Measurements from ENCODE around the gene ARHGEF2. TPM values are rescaled to one million over a fixed set of nuclear protein-coding genes. Genes with fewer than 3 reads are reported as not detected.

ARHGEF2 gene
- total RNA-seq, 1 experiment from 2014 or later = 90.1 TPM

DNA sequence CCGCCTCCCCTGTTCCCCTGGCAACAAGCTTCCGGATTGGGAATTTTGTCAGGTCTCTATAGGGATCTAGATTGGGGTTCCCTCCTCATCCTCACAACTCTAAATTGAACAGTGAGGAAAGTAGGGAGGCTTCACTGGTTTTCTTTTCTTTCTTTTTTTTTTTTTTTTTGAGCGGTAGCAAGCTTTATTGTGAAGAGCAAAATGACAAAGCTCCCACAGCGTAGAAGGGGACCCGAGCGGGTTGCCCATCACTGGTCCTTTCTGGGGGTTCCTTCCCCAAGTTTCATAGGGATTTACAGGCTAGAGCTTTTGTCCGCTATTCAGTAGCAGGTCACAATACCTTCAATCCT lies 10.3 kb downstream of the ARHGEF2 start:
- no peaks in the 10 kb centered on the region for H3K9me3 ChIP-seq (ENCODE audit: control insufficient read depth in 1 of 2, insufficient read depth in 1 of 2, low read depth in 1 of 2, low read length in 2 of 2)
- H3K27me3 ChIP-seq (ENCODE audit: insufficient read depth, low read length) = no peaks in the 10 kb centered on the region
- no peak overlapping the region for H3K4me3 ChIP-seq (replicated peaks in 1 of 2; ENCODE audit: low read depth in 1 of 2, low read length in 2 of 2)
- no peaks in the 10 kb centered on the region for H3K9me2 ChIP-seq (ENCODE audit: insufficient read depth)
- peaks cover 1 to 22% of the 10 kb centered on the region in 2 experiments for H3K4me1 ChIP-seq (ENCODE audit: control insufficient read depth in 1 of 2, insufficient read depth in 2 of 2, low read length in 2 of 2)
- peaks cover 35% of the 10 kb centered on the region for H3K79me2 ChIP-seq (ENCODE audit: insufficient read depth, low read length)
- H4K20me1 ChIP-seq (ENCODE audit: insufficient read depth) = no peaks in the 10 kb centered on the region
- CTCF ChIA-PET = interaction anchor here (1.7 kb wide), 1 partner anchor 30 kb away, joined by 4 read pairs; no protein-coding TSS in a partner anchor
- no peak overlapping the region for H3K9ac ChIP-seq (ENCODE audit: low read length)
- H3K36me3 ChIP-seq (ENCODE audit: control insufficient read depth in 1 of 2, insufficient read depth in 2 of 2, low read length in 2 of 2) = peaks cover 19 to 23% of the 10 kb centered on the region in 2 experiments; a peak in 3 of 4 replicates
- TF ChIP-seq, protein P1, sequence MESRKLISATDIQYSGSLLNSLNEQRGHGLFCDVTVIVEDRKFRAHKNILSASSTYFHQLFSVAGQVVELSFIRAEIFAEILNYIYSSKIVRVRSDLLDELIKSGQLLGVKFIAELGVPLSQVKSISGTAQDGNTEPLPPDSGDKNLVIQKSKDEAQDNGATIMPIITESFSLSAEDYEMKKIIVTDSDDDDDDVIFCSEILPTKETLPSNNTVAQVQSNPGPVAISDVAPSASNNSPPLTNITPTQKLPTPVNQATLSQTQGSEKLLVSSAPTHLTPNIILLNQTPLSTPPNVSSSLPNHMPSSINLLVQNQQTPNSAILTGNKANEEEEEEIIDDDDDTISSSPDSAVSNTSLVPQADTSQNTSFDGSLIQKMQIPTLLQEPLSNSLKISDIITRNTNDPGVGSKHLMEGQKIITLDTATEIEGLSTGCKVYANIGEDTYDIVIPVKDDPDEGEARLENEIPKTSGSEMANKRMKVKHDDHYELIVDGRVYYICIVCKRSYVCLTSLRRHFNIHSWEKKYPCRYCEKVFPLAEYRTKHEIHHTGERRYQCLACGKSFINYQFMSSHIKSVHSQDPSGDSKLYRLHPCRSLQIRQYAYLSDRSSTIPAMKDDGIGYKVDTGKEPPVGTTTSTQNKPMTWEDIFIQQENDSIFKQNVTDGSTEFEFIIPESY (IDR thresholded peaks at IDR 0.05; ENCODE audit: extremely low read depth, insufficient replicate concordance, low read length) = no peak
- no peak for TF ChIP-seq POLR2A (IDR thresholded peaks at IDR 0.05; ENCODE audit: borderline replicate concordance, extremely low read depth, insufficient read depth, insufficient read length)
- TF ChIP-seq ZNF274 (IDR thresholded peaks at IDR 0.05; ENCODE audit: low read depth, low read length) = no peak
- TF ChIP-seq CEBPB (IDR thresholded peaks at IDR 0.05; ENCODE audit: low read depth) = no peak
- TF ChIP-seq, protein P2, sequence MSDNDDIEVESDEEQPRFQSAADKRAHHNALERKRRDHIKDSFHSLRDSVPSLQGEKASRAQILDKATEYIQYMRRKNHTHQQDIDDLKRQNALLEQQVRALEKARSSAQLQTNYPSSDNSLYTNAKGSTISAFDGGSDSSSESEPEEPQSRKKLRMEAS (IDR thresholded peaks at IDR 0.05) = no peak
- TF ChIP-seq, protein P3, sequence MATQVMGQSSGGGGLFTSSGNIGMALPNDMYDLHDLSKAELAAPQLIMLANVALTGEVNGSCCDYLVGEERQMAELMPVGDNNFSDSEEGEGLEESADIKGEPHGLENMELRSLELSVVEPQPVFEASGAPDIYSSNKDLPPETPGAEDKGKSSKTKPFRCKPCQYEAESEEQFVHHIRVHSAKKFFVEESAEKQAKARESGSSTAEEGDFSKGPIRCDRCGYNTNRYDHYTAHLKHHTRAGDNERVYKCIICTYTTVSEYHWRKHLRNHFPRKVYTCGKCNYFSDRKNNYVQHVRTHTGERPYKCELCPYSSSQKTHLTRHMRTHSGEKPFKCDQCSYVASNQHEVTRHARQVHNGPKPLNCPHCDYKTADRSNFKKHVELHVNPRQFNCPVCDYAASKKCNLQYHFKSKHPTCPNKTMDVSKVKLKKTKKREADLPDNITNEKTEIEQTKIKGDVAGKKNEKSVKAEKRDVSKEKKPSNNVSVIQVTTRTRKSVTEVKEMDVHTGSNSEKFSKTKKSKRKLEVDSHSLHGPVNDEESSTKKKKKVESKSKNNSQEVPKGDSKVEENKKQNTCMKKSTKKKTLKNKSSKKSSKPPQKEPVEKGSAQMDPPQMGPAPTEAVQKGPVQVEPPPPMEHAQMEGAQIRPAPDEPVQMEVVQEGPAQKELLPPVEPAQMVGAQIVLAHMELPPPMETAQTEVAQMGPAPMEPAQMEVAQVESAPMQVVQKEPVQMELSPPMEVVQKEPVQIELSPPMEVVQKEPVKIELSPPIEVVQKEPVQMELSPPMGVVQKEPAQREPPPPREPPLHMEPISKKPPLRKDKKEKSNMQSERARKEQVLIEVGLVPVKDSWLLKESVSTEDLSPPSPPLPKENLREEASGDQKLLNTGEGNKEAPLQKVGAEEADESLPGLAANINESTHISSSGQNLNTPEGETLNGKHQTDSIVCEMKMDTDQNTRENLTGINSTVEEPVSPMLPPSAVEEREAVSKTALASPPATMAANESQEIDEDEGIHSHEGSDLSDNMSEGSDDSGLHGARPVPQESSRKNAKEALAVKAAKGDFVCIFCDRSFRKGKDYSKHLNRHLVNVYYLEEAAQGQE (IDR thresholded peaks at IDR 0.05; ENCODE audit: low read depth) = no peak
- TF ChIP-seq YY1 (IDR thresholded peaks at IDR 0.05; ENCODE audit: extremely low read depth, insufficient replicate concordance, low read depth, low read length) = no peak
- TF ChIP-seq, protein P4, sequence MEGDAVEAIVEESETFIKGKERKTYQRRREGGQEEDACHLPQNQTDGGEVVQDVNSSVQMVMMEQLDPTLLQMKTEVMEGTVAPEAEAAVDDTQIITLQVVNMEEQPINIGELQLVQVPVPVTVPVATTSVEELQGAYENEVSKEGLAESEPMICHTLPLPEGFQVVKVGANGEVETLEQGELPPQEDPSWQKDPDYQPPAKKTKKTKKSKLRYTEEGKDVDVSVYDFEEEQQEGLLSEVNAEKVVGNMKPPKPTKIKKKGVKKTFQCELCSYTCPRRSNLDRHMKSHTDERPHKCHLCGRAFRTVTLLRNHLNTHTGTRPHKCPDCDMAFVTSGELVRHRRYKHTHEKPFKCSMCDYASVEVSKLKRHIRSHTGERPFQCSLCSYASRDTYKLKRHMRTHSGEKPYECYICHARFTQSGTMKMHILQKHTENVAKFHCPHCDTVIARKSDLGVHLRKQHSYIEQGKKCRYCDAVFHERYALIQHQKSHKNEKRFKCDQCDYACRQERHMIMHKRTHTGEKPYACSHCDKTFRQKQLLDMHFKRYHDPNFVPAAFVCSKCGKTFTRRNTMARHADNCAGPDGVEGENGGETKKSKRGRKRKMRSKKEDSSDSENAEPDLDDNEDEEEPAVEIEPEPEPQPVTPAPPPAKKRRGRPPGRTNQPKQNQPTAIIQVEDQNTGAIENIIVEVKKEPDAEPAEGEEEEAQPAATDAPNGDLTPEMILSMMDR (IDR thresholded peaks at IDR 0.05 in 2 of 3, conservative IDR thresholded peaks at IDR 0.05 in 1 of 3; ENCODE audit: borderline replicate concordance in 1 of 3, insufficient read depth in 1 of 3, low read depth in 2 of 3, low read length in 2 of 3) = no peak
- TF ChIP-seq CBX3 (IDR thresholded peaks at IDR 0.05; ENCODE audit: low read depth) = no peak
- no peak for TF ChIP-seq EGR1 (IDR thresholded peaks at IDR 0.05; ENCODE audit: low read depth)
- no peak for TF ChIP-seq TCF7L2 (IDR thresholded peaks at IDR 0.05; ENCODE audit: borderline replicate concordance, extremely low read depth, insufficient read depth, insufficient read length)
- no peak for TF ChIP-seq EZH2phosphoT487 (IDR thresholded peaks at IDR 0.05; ENCODE audit: borderline replicate concordance)
- no peak for TF ChIP-seq SRF (IDR thresholded peaks at IDR 0.05; ENCODE audit: low read depth)
- TF ChIP-seq RAD21 (IDR thresholded peaks at IDR 0.05; ENCODE audit: low read depth) = no peak
- TF ChIP-seq POLR2AphosphoS5 (IDR thresholded peaks at IDR 0.05; ENCODE audit: low read depth, low read length) = no peak
- no peak for TF ChIP-seq FOSL1 (IDR thresholded peaks at IDR 0.05; ENCODE audit: low read depth)
- no peak for TF ChIP-seq ZFX (IDR thresholded peaks at IDR 0.05)
- TF ChIP-seq SIN3A (IDR thresholded peaks at IDR 0.05; ENCODE audit: low read depth) = no peak
- TF ChIP-seq ELF1 (IDR thresholded peaks at IDR 0.05; ENCODE audit: borderline replicate concordance, low read depth) = no peak
- TF ChIP-seq SP1 (IDR thresholded peaks at IDR 0.05; ENCODE audit: low read depth) = no peak
- H3K4me2 ChIP-seq (ENCODE audit: low read length) = no peak overlapping the region
- DNase-seq (ENCODE audit: low read depth, low spot score) = no peak
- POLR2A ChIA-PET = interaction anchor here (1.3 to 1.8 kb wide), 2 partner anchors 10 to 15 kb away, joined by 6 to 7 read pairs; partner anchors contain the start of gene ARHGEF2
- RAD21 ChIA-PET (ENCODE audit: low non-redundant PET in 1 of 2, low total read pairs in 2 of 2, uncharacterized antibody in 2 of 2, unreplicated experiment in 2 of 2) = no interaction called here
- H3K27ac ChIP-seq (ENCODE audit: low read depth, low read length) = no peak overlapping the region
- no peak overlapping the region for H2AFZ ChIP-seq (ENCODE audit: low read depth, low read length, poor library complexity, severe bottlenecking)
- intact Hi-C loops (cut with micrococcal nuclease) = no loop called here
- ATAC-seq = no peak
- BruUV-seq (replicated peaks) = TSS peak; percentile 4
